Vagina (tissue), 2 donors: Measurements from ENCODE around the gene LGALS4. TPM values are rescaled to one million over a fixed set of nuclear protein-coding genes. Genes with fewer than 3 reads are reported as not detected.
"Not testable (repeated sequence)": the region's sequence is repeated elsewhere in the genome, so short reads cannot be mapped to it uniquely, and the experiment has no call there.

ENCODE experiments used
- DNase-seq, 2 donors: peaks; one replicate each; pipeline ENCODE4 v3.0.0-alpha.2; 2017; ENCODE audit errors: extremely low spot score in 2 of 2
- H3K27ac ChIP-seq: fragments of 200-600 bp; sonication (generic); one replicate; pipeline ENCODE4 v1.5.1; 2019
- H3K27me3 ChIP-seq: fragments of 200-600 bp; sonication (generic); one replicate; pipeline ENCODE4 v1.5.1; 2019
- H3K36me3 ChIP-seq, 2 donors: fragments of 200-600 bp; sonication (generic); one replicate each; pipeline ENCODE4 v1.5.1; 2017 to 2019
- H3K4me1 ChIP-seq: fragments of 200-600 bp; sonication (generic); one replicate; pipeline ENCODE4 v1.5.1; 2019
- H3K4me3 ChIP-seq, 2 donors: fragments of 200-600 bp; sonication (generic); 1 replicate in 1 of 2; 2 replicates in 1 of 2; pipeline ENCODE4 v1.5.1; 2016 to 2019
- H3K9me3 ChIP-seq: fragments of 200-600 bp; sonication (generic); one replicate; pipeline ENCODE4 v1.5.1; 2019
- CTCF ChIP-seq, 3 experiments: fragments of 450-650 bp in 2 of 3; fragments of 200-600 bp in 1 of 3; sonication (generic) in 1 of 3; IDR thresholded peaks; one replicate each; pipeline ENCODE4 v1.5.1; 2017 to 2019; ENCODE audit warnings: antibody characterized with exemption in 3 of 3, mild to moderate bottlenecking in 2 of 3, moderate library complexity in 2 of 3
- POLR2A ChIP-seq, 2 donors: fragments of 450-650 bp; IDR thresholded peaks; one replicate each; pipeline ENCODE4 v1.6.1; 2017; ENCODE audit warnings: antibody characterized with exemption in 2 of 2, mild to moderate bottlenecking in 2 of 2, moderate library complexity in 2 of 2
- POLR2AphosphoS5 ChIP-seq, 2 donors: sonication (generic); formaldehyde crosslinking; IDR thresholded peaks; one replicate each; pipeline ENCODE4 v1.9.0; 2017; ENCODE audit warnings: antibody characterized with exemption in 2 of 2, mild to moderate bottlenecking in 2 of 2, low read depth in 1 of 2; ENCODE audit not compliant: insufficient read depth in 1 of 2
- intact Hi-C: fragments of 100-400 bp; cut with DNase I; formaldehyde crosslinking; loops from one replicate; pipeline ENCODE4 v1.15.1; 2023
- total RNA-seq: library from RNA; depleted of rRNA; stranded (reverse); fragments of >200 nt; gene quantifications from one replicate; pipeline ENCODE4 v1.2.3, GENCODE V29; 2016

Gene LGALS4
- total RNA-seq, 1 donor from 2014 or later, result not detected

GRCh38 chr19:38830039-38830733, 17.4 kb upstream of the LGALS4 start:
- peak overlapping the region in 1 of 2 donors; percentile 87 for H3K4me3 ChIP-seq
- DNase-seq, result no peak
- H3K27ac ChIP-seq, result no peak overlapping the region
- H3K4me1 ChIP-seq, result peaks cover 45% of the 10 kb centered on the region
- no peak for TF ChIP-seq CTCF (IDR thresholded peaks at IDR 0.05)
- TF ChIP-seq POLR2A (IDR thresholded peaks at IDR 0.05), result no peak
- TF ChIP-seq POLR2AphosphoS5 (IDR thresholded peaks at IDR 0.05; ENCODE audit: insufficient read depth in 1 of 2, low read depth in 1 of 2), result no peak
- intact Hi-C loops, result no loop called here
- peaks cover 0 to 41% of the 10 kb centered on the region in 2 donors for H3K36me3 ChIP-seq
- H3K27me3 ChIP-seq, result no peaks in the 10 kb centered on the region
- H3K9me3 ChIP-seq, result no peaks in the 10 kb centered on the region

- Histone ChIP-seq H3K36me3 (peaks cover 0 to 41% of the 10 kb centered on the region in 2 donors), H3K4me1 (peaks cover 41% of the 10 kb centered on the region)
- intact Hi-C loops, H3K27ac ChIP-seq, H3K4me3 ChIP-seq, DNase-seq, H3K27me3 ChIP-seq, H3K9me3 ChIP-seq: not testable (repeated sequence)
Measured at GRCh38 chr19:38829203-38829602, 16.5 kb upstream of the LGALS4 start.

- DNase-seq, result no peak
- intact Hi-C loops, result no loop called here
- TF ChIP-seq POLR2A (IDR thresholded peaks at IDR 0.05) (no peak), POLR2AphosphoS5 (IDR thresholded peaks at IDR 0.05; ENCODE audit: insufficient read depth in 1 of 2, low read depth in 1 of 2) (no peak), CTCF (IDR thresholded peaks at IDR 0.05) (no peak)
- Histone ChIP-seq H3K4me1 (peaks cover 32% of the 10 kb centered on the region), H3K36me3 (peaks cover 0 to 52% of the 10 kb centered on the region in 2 donors), H3K9me3 (no peaks in the 10 kb centered on the region), H3K27me3 (no peaks in the 10 kb centered on the region), H3K4me3 (no peak overlapping the region), H3K27ac (no peak overlapping the region)
Measured at GRCh38 chr19:38826856-38827551, 14.3 kb upstream of the LGALS4 start.

- peaks cover 29% of the 10 kb centered on the region for H3K4me1 ChIP-seq
- H3K27ac ChIP-seq, intact Hi-C loops, DNase-seq, H3K4me3 ChIP-seq, H3K27me3 ChIP-seq, H3K9me3 ChIP-seq: not testable (repeated sequence)
- peaks cover 0 to 59% of the 10 kb centered on the region in 2 donors for H3K36me3 ChIP-seq
Measured at GRCh38 chr19:38825936-38826335, 13.2 kb upstream of the LGALS4 start.

GRCh38 chr19:38821230-38821825, 8.6 kb upstream of the LGALS4 start:
- H3K27ac ChIP-seq, DNase-seq, H3K9me3 ChIP-seq, H3K27me3 ChIP-seq, H3K4me3 ChIP-seq, H3K4me1 ChIP-seq, intact Hi-C loops: not testable (repeated sequence)
- peaks cover 0 to 42% of the 10 kb centered on the region in 2 donors for H3K36me3 ChIP-seq

GRCh38 chr19:38819231-38819920, 6.6 kb upstream of the LGALS4 start:
- Histone ChIP-seq H3K27ac (no peak overlapping the region), H3K4me1 (no peaks in the 10 kb centered on the region), H3K4me3 (no peak overlapping the region), H3K27me3 (no peaks in the 10 kb centered on the region), H3K36me3 (peaks cover 0 to 50% of the 10 kb centered on the region in 2 donors), H3K9me3 (no peaks in the 10 kb centered on the region)
- no peak for DNase-seq
- intact Hi-C loops, result no loop called here
- no peak for TF ChIP-seq POLR2A (IDR thresholded peaks at IDR 0.05)
- no peak for TF ChIP-seq CTCF (IDR thresholded peaks at IDR 0.05)
- no peak for TF ChIP-seq POLR2AphosphoS5 (IDR thresholded peaks at IDR 0.05; ENCODE audit: insufficient read depth in 1 of 2, low read depth in 1 of 2)
